ENCODE results near the gene TCAIM.
"Not testable (repeated sequence)": the region's sequence is repeated elsewhere in the genome, so short reads cannot be mapped to it uniquely, and the experiment has no call there.

Gene TCAIM

GRCh38 chr3:44348993-44349392, 10.4 kb downstream of the TCAIM start:
- DNase-seq = no peak

- no peak for DNase-seq
Observed at GRCh38 chr3:44353355-44353924, 14.9 kb downstream of the TCAIM start.

- DNase-seq = peak; percentile 36
Observed at GRCh38 chr3:44355362-44356033, 16.9 kb downstream of the TCAIM start.

GRCh38 chr3:44359146-44359751, 20.7 kb downstream of the TCAIM start:
- no peak for DNase-seq

GRCh38 chr3:44363591-44363990, 25.0 kb downstream of the TCAIM start:
- DNase-seq = no peak

- no peak for DNase-seq
Observed at GRCh38 chr3:44365952-44366351, 27.4 kb downstream of the TCAIM start.

GRCh38 chr3:44375450-44375849, 36.9 kb downstream of the TCAIM start:
- DNase-seq = no peak

- no peak for DNase-seq
Observed at GRCh38 chr3:44387404-44387803, 48.8 kb downstream of the TCAIM start.

- no peak for DNase-seq
Observed at GRCh38 chr3:44392489-44392888, 53.9 kb downstream of the TCAIM start.

- no peak for DNase-seq
Observed at GRCh38 chr3:44395714-44396113, 57.1 kb downstream of the TCAIM start.

- DNase-seq = peak; percentile 80
Observed at GRCh38 chr3:44396200-44397171, 57.9 kb downstream of the TCAIM start.

- DNase-seq = not testable (repeated sequence)
Observed at GRCh38 chr3:44398271-44398670, 59.7 kb downstream of the TCAIM start.

- DNase-seq = no peak
Observed at GRCh38 chr3:44398853-44399252, 60.3 kb downstream of the TCAIM start.

- no peak for DNase-seq
Observed at GRCh38 chr3:44400771-44401170, 62.2 kb downstream of the TCAIM start.

- DNase-seq = no peak
Observed at GRCh38 chr3:44402548-44402947, 64.0 kb downstream of the TCAIM start.

GRCh38 chr3:44409640-44410410, 71.3 kb downstream of the TCAIM start:
- DNase-seq = no peak

- DNase-seq = no peak
Observed at GRCh38 chr3:44411031-44411645, 72.6 kb downstream of the TCAIM start.

- DNase-seq = no peak
Observed at GRCh38 chr3:44412365-44412764, 73.8 kb downstream of the TCAIM start.

- DNase-seq = no peak
Observed at GRCh38 chr3:44414517-44415090, 76.0 kb downstream of the TCAIM start.

- DNase-seq = no peak
Observed at GRCh38 chr3:44415421-44415820, 76.9 kb downstream of the TCAIM start.

All from NCI-H345 (cell line).